Skin epidermis (tissue), 12 donors: ENCODE measurements around the gene SLC6A6.

Experiments used
- H3K27ac ChIP-seq, 21 experiments: fragments of 200-600 bp; sonication (generic) in 11 of 21; one replicate each; pipeline ENCODE4 v1.5.0; 2020; ENCODE audit warnings: mild to moderate bottlenecking in 3 of 21, inconsistent platforms in 2 of 21, moderate library complexity in 2 of 21
- H3K4me3 ChIP-seq, 7 experiments: fragments of 200-600 bp; sonication (generic) in 2 of 7; one replicate each; pipeline ENCODE4 v1.5.0; 2020; ENCODE audit warnings: inconsistent platforms in 2 of 7, mild to moderate bottlenecking in 2 of 7, moderate library complexity in 1 of 7

Gene SLC6A6

GRCh38 chr3:14488286-14489041 is 86.1 kb downstream of the SLC6A6 start:
- Histone ChIP-seq H3K4me3 (no peak overlapping the region), H3K27ac (peak overlapping the region in 5 of 21 experiments; percentile 8 to 67 (median 31))

- peak overlapping the region in 1 of 21 experiments; percentile 15 for H3K27ac ChIP-seq
- no peak overlapping the region for H3K4me3 ChIP-seq
These were observed 87.2 kb downstream of the SLC6A6 start for GRCh38 chr3:14489641-14490040.

GRCh38 chr3:14490255-14490654 is 87.8 kb downstream of the SLC6A6 start:
- no peak overlapping the region for H3K4me3 ChIP-seq
- H3K27ac ChIP-seq, result peak overlapping the region in 1 of 21 experiments; percentile 17

- no peak overlapping the region for H3K4me3 ChIP-seq
- H3K27ac ChIP-seq, result peak overlapping the region in 1 of 21 experiments; percentile 17
These were observed 88.4 kb downstream of the SLC6A6 start for GRCh38 chr3:14490831-14491230.

DNA sequence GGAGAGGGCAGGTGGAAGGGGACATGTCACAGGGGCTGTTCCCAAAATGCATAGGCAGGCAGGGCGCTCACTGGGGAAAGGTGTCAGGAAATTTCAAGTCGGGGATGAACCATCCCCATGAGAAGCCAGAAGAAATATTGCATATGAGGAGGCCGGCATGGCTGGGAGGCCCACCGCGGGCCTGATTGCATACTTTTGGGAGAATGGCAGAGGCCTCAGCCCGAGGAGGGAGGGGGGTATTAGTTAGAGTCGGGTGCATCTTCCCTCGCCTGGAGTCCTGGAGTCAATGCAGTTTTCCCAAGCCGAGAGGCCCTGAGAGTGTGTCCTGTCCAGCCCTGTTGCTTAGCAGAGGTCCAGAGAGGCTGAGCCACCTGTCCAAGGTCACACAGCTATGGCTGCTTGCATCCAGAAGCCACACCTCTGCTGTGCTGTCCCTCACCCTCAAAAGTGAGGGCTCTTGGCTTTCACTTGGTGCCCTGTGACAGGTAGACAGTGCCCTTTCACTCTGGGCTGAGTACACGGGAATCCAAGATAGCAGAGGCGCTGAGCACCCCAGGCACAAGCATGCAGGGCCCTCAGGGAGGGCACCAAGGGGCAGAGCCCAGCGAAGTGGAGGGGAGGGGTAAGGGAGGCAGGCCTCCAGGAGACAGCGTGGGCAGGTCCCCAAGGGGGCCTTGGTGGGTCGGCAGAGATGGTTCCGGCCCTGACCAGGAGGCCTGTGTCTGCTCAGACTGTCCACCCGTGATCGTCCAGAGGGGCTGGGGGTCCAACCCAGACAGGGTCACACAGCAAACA is 89.2 kb downstream of the SLC6A6 start:
- Histone ChIP-seq H3K27ac (no peak overlapping the region), H3K4me3 (no peak overlapping the region)

- no peak overlapping the region for H3K4me3 ChIP-seq
- no peak overlapping the region for H3K27ac ChIP-seq
These were observed 90.8 kb downstream of the SLC6A6 start for GRCh38 chr3:14492948-14493881.

- Histone ChIP-seq H3K4me3 (no peak overlapping the region), H3K27ac (no peak overlapping the region)
These were observed 92.0 kb downstream of the SLC6A6 start for GRCh38 chr3:14494279-14494972.

DNA sequence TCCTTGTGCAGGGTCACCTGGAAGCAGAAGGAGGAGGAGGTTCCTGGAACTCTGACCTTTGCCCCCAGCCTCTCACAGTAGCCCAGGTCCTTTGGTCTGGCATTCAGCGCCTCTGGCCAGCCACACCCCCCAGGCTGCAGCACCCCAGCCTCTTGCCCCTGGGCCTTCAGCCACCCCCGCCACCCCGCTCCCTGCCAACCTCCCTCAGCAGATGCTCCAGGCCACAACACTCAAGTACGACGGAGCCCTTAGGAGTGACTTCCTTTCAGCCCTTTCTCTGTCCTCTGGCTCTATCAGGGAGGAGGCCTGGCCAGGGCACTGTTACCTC is 92.5 kb downstream of the SLC6A6 start:
- no peak overlapping the region for H3K27ac ChIP-seq
- H3K4me3 ChIP-seq, result no peak overlapping the region

GRCh38 chr3:14496351-14496750 is 93.9 kb downstream of the SLC6A6 start:
- H3K4me3 ChIP-seq, result no peak overlapping the region
- H3K27ac ChIP-seq, result no peak overlapping the region

DNA sequence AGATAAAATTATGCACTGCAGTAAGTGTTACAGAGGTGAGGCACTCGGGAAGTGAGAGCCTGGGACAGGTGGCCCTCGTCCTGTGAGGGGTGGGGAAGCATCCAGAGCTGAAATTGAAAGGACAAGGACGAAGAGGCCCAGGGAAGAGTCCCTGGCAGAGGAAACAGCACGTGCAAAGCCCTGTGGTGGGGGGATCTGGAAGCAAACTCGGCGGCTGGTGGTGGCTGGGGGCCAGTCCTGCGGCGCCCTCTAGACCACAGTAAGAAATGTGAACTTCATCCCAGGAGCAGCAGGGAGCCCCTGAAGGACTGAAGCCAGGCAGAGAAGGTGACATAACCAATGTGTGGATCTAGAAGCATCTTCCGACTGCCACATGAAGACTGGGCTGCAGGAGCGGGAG is 94.9 kb downstream of the SLC6A6 start:
- Histone ChIP-seq H3K27ac (no peak overlapping the region), H3K4me3 (no peak overlapping the region)

DNA sequence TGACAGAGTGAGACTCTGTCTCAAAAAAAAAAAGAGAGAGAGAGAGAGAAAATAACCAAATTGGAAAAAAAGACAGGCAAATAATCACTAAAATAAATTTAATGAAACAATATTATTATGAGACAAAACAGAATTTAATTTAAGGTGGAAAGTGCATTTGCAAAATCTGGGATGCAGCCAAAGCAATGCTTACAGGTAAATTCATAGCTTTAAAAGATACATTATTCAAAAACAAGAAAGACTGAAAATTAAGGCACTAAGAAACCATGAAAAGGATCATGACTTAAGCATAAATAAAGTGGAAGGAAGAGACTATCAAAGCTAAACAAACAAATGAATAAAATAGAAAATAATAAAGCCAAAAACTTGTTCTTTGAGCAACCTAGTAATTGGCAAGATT is 100.1 kb downstream of the SLC6A6 start:
- Histone ChIP-seq H3K27ac (no peak overlapping the region), H3K4me3 (no peak overlapping the region)

DNA sequence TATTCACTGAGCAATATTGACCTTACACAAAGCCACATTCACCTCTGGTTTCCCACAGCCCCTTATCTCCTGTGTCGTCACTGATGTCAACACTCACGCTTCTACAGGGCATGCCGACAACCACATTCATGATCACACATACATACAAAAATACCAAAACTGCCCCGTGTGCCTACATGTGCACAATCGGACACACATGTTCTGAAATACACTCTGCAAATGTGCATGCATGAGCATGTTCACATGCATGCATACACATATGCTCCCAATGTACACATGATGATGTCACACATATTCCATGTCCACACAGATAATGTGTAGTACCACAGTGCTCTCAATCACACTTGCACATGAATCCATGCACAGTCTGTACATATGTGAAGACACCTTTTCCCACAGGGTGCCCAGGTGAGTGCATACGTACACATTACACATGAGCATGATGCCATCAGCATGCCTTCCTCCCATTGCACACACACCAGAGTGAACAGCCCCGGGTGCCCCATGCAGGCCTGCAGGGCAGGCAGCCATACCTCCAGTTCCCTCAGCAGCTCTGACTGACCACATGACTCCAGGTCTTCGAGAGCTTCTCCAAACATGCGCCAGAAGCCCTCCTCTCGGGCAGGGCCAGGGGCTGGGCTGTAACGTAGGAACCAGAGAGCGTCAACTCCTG is 100.8 kb downstream of the SLC6A6 start:
- Histone ChIP-seq H3K4me3 (no peak overlapping the region), H3K27ac (no peak overlapping the region)

- no peak overlapping the region for H3K27ac ChIP-seq
- no peak overlapping the region for H3K4me3 ChIP-seq
These were observed 101.3 kb downstream of the SLC6A6 start for GRCh38 chr3:14503706-14504065.

GRCh38 chr3:14505001-14505802 is 102.8 kb downstream of the SLC6A6 start:
- no peak overlapping the region for H3K4me3 ChIP-seq
- H3K27ac ChIP-seq, result no peak overlapping the region

- no peak overlapping the region for H3K4me3 ChIP-seq
- H3K27ac ChIP-seq, result no peak overlapping the region
These were observed 103.5 kb downstream of the SLC6A6 start for GRCh38 chr3:14505803-14506500.

DNA sequence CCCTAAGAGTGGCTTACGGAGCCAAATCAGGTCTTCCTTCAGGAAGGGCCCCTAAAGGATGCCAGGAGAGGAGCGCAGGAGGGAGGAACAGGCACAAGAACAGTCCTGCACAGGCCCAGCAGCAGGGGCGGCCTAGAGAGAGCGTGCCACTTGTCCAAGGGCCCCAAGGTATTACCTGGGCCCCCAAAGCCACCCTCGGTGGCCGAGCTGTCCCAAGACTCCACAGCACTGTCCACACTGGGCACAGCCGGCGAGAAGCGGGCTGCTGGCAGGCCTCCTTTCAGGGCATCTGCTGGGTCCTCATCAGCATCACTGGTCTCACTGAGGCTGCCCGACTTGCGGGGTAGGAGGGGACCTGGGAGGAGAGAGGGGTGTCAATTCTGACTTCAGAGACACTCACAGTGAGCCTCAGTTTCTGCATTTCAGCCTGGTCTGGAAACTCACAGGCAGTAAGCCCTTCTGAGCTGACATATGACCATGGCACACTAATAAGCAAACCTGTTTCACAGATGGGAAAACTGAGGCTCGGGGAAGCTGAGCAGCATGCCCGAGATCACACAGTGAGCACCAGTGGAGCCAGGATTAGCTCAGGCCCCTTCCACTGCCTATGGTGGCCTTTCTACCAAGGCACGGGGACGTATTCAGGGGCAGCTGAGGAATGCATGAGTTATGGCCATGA is 104.4 kb downstream of the SLC6A6 start:
- H3K4me3 ChIP-seq, result no peak overlapping the region
- H3K27ac ChIP-seq, result no peak overlapping the region

- H3K4me3 ChIP-seq, result no peak overlapping the region
- no peak overlapping the region for H3K27ac ChIP-seq
These were observed 104.9 kb downstream of the SLC6A6 start for GRCh38 chr3:14507305-14507741.
